Astrocyte (in vitro differentiated cells and primary cell): ENCODE results near the gene POU6F2. TPM values are rescaled to one million over a fixed set of nuclear protein-coding genes. Genes with fewer than 3 reads are reported as not detected.
A peak's percentile ranks its signal among the peaks of the same experiment; 100 is the strongest.

Source experiments
- DNase-seq: peaks from one replicate; pipeline ENCODE4 v3.0.0-alpha.2; 2010; ENCODE audit warnings: low read depth
- FAIRE-seq: peaks from 2 replicates; lab custom pipeline; 2011; peaks lifted over from hg19 to GRCh38; lab: Jason Lieb, UNC
- H2AFZ ChIP-seq: 2 replicates; pipeline ENCODE4 v1.6.0; 2012; ENCODE audit warnings: low read depth, low read length, inconsistent platforms
- H3K27ac ChIP-seq: 2 replicates; pipeline ENCODE4 v1.5.1; 2011; ENCODE audit warnings: low read depth, low read length, inconsistent platforms
- H3K27me3 ChIP-seq: 2 replicates; pipeline ENCODE4 v1.6.0; 2011; ENCODE audit warnings: low read length, inconsistent platforms; ENCODE audit not compliant: insufficient read depth
- H3K36me3 ChIP-seq: 2 replicates; pipeline ENCODE4 v1.5.1; 2011; ENCODE audit warnings: low read length, inconsistent platforms; ENCODE audit not compliant: insufficient read depth
- H3K4me1 ChIP-seq: 2 replicates; pipeline ENCODE4 v1.5.1; 2011; ENCODE audit warnings: low read length, inconsistent platforms; ENCODE audit not compliant: insufficient read depth
- H3K4me2 ChIP-seq: 2 replicates; pipeline ENCODE4 v1.6.0; 2012; ENCODE audit warnings: low read length, inconsistent platforms
- H3K4me3 ChIP-seq: 2 replicates; pipeline ENCODE4 v1.5.1; 2011; ENCODE audit warnings: low read depth, mild to moderate bottlenecking, low read length, inconsistent platforms; ENCODE audit not compliant: insufficient read depth
- H3K79me2 ChIP-seq: 2 replicates; pipeline ENCODE4 v1.6.0; 2012; ENCODE audit warnings: mild to moderate bottlenecking, low read length, inconsistent platforms; ENCODE audit not compliant: insufficient read depth
- H3K9ac ChIP-seq: 2 replicates; pipeline ENCODE4 v1.6.0; 2012; ENCODE audit warnings: mild to moderate bottlenecking, low read length, inconsistent platforms
- H3K9me3 ChIP-seq: 2 replicates; pipeline ENCODE4 v1.5.1; 2012; ENCODE audit warnings: low read depth, mild to moderate bottlenecking, low read length, inconsistent platforms; ENCODE audit not compliant: insufficient read depth
- H4K20me1 ChIP-seq: 2 replicates; pipeline ENCODE4 v1.6.0; 2012; ENCODE audit warnings: low read length, inconsistent platforms; ENCODE audit not compliant: insufficient read depth
- H3K27ac Mint-ChIP-seq: one replicate; pipeline ENCODE4 v1.8.0; 2021; ENCODE audit warnings: mild to moderate bottlenecking, mixed read lengths; ENCODE audit not compliant: unreplicated experiment
- H3K27me3 Mint-ChIP-seq: one replicate; pipeline ENCODE4 v1.8.0; 2021; ENCODE audit warnings: low read depth, mixed read lengths; ENCODE audit not compliant: unreplicated experiment
- H3K36me3 Mint-ChIP-seq: one replicate; pipeline ENCODE4 v1.8.0; 2021; ENCODE audit warnings: low read depth, mixed read lengths; ENCODE audit not compliant: unreplicated experiment
- H3K4me1 Mint-ChIP-seq: one replicate; pipeline ENCODE4 v1.8.0; 2021; ENCODE audit warnings: low read depth, mixed read lengths; ENCODE audit not compliant: unreplicated experiment
- H3K4me3 Mint-ChIP-seq: one replicate; pipeline ENCODE4 v1.8.0; 2021; ENCODE audit warnings: mild to moderate bottlenecking, moderate library complexity, mixed read lengths; ENCODE audit not compliant: unreplicated experiment
- H3K9me3 Mint-ChIP-seq: one replicate; pipeline ENCODE4 v1.8.0; 2021; ENCODE audit warnings: mild to moderate bottlenecking, mixed read lengths; ENCODE audit not compliant: unreplicated experiment
- EZH2 ChIP-seq: IDR thresholded peaks from 2 replicates; pipeline ENCODE4 v1.6.1; 2012; ENCODE audit warnings: mild to moderate bottlenecking, low read length, inconsistent platforms; ENCODE audit not compliant: insufficient read depth
- total RNA-seq: library from RNA; stranded (reverse); gene quantifications from 2 replicates; pipeline ENCODE4 v1.2.1, GENCODE V29; 2021
- TF ChIP-seq, protein P1 (sequence below): IDR thresholded peaks from 2 replicates; pipeline ENCODE4 v1.5.1; 2011; ENCODE audit warnings: low read depth, mild to moderate bottlenecking, inconsistent platforms, low read length, moderate library complexity; ENCODE audit not compliant: insufficient read depth

POU6F2 gene
- total RNA-seq, 1 donor from 2014 or later = 0.45 TPM

- Mint-ChIP-seq H3K4me3 (no peak overlapping the region), H3K9me3 (no peaks in the 10 kb centered on the region), H3K27me3 (no peaks in the 10 kb centered on the region), H3K36me3 (no peaks in the 10 kb centered on the region), H3K27ac (no peak overlapping the region), H3K4me1 (peaks cover 7% of the 10 kb centered on the region)
- no peak for FAIRE-seq
- TF ChIP-seq, protein P1, sequence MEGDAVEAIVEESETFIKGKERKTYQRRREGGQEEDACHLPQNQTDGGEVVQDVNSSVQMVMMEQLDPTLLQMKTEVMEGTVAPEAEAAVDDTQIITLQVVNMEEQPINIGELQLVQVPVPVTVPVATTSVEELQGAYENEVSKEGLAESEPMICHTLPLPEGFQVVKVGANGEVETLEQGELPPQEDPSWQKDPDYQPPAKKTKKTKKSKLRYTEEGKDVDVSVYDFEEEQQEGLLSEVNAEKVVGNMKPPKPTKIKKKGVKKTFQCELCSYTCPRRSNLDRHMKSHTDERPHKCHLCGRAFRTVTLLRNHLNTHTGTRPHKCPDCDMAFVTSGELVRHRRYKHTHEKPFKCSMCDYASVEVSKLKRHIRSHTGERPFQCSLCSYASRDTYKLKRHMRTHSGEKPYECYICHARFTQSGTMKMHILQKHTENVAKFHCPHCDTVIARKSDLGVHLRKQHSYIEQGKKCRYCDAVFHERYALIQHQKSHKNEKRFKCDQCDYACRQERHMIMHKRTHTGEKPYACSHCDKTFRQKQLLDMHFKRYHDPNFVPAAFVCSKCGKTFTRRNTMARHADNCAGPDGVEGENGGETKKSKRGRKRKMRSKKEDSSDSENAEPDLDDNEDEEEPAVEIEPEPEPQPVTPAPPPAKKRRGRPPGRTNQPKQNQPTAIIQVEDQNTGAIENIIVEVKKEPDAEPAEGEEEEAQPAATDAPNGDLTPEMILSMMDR = no peak
- TF ChIP-seq EZH2 = no peak
- Histone ChIP-seq H2AFZ (no peak overlapping the region), H3K36me3 (no peaks in the 10 kb centered on the region), H3K27me3 (peaks cover 2% of the 10 kb centered on the region), H3K9ac (no peak overlapping the region), H3K27ac (no peak overlapping the region), H3K4me1 (peaks cover 3% of the 10 kb centered on the region), H3K4me3 (no peak overlapping the region), H3K4me2 (no peak overlapping the region), H4K20me1 (no peaks in the 10 kb centered on the region), H3K9me3 (no peaks in the 10 kb centered on the region), H3K79me2 (no peaks in the 10 kb centered on the region)
- no peak for DNase-seq
Measured at GRCh38 chr7:39461263-39461820, 483.6 kb downstream of the POU6F2 start.

- Mint-ChIP-seq H3K27me3 (no peaks in the 10 kb centered on the region), H3K4me1 (peaks cover 7% of the 10 kb centered on the region), H3K4me3 (no peak overlapping the region), H3K27ac (no peak overlapping the region), H3K9me3 (no peaks in the 10 kb centered on the region), H3K36me3 (no peaks in the 10 kb centered on the region)
- TF ChIP-seq, protein P1 = no peak
- no peak for TF ChIP-seq EZH2
- DNase-seq (no peak), FAIRE-seq (no peak)
- Histone ChIP-seq H3K4me2 (no peak overlapping the region), H3K4me1 (peaks cover 3% of the 10 kb centered on the region), H3K36me3 (no peaks in the 10 kb centered on the region), H3K4me3 (no peak overlapping the region), H2AFZ (no peak overlapping the region), H3K9me3 (no peaks in the 10 kb centered on the region), H3K9ac (no peak overlapping the region), H3K27me3 (peaks cover 2% of the 10 kb centered on the region), H3K27ac (no peak overlapping the region), H4K20me1 (no peaks in the 10 kb centered on the region), H3K79me2 (no peaks in the 10 kb centered on the region)
Measured at GRCh38 chr7:39463252-39463651, 485.5 kb downstream of the POU6F2 start.

DNA sequence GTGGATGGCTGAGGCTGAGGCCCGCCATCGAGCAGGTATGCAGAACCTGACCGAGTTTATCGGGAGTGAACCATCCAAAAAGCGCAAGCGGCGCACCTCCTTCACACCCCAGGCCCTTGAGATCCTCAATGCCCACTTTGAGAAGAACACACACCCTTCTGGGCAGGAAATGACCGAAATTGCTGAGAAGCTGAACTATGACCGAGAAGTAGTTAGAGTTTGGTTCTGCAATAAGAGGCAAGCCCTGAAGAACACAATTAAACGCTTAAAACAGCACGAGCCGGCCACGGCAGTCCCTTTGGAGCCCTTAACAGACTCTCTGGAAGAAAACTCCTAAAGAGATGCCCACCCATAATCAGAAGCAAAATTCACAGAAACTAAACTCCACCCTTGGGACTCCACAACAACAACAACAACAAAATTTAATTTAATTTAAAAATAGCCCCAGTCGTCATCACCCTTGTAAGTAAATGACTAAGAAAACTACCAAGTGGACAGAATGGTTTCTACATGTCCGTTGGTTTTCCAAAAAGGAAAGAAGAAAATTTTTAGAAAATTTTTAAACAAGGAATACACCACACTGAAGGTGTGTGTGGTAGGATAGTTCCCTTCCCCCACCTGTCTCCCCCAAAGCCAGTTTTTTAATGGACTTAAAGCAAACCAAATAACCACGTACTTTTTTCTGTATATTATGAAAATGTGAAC is 486.8 kb downstream of the POU6F2 start:
- Histone ChIP-seq H3K9ac (peak overlapping the region; percentile 46), H2AFZ (no peak overlapping the region), H3K79me2 (no peaks in the 10 kb centered on the region), H4K20me1 (no peaks in the 10 kb centered on the region), H3K4me3 (no peak overlapping the region), H3K4me1 (peaks cover 3% of the 10 kb centered on the region), H3K9me3 (no peaks in the 10 kb centered on the region), H3K27ac (no peak overlapping the region), H3K4me2 (peak overlapping the region; percentile 84), H3K36me3 (no peaks in the 10 kb centered on the region), H3K27me3 (peaks cover 2% of the 10 kb centered on the region)
- peaks cover 2% of the 10 kb centered on the region for H3K4me1 Mint-ChIP-seq
- no peak overlapping the region for H3K4me3 Mint-ChIP-seq
- no peaks in the 10 kb centered on the region for H3K36me3 Mint-ChIP-seq
- FAIRE-seq (no peak), DNase-seq (no peak)
- no peaks in the 10 kb centered on the region for H3K27me3 Mint-ChIP-seq
- no peak for TF ChIP-seq EZH2
- TF ChIP-seq, protein P1 = no peak
- H3K9me3 Mint-ChIP-seq = no peaks in the 10 kb centered on the region
- peak overlapping the region; percentile 49 for H3K27ac Mint-ChIP-seq
